Vagina (tissue), 2 donors: ENCODE results near the gene OXNAD1.

Experiments
- POLR2A ChIP-seq, 2 donors: fragments of 450-650 bp; IDR thresholded peaks; one replicate each; pipeline ENCODE4 v1.6.1; 2017; ENCODE audit warnings: antibody characterized with exemption in 2 of 2, mild to moderate bottlenecking in 2 of 2, moderate library complexity in 2 of 2
- POLR2AphosphoS5 ChIP-seq, 2 donors: sonication (generic); formaldehyde crosslinking; IDR thresholded peaks; one replicate each; pipeline ENCODE4 v1.9.0; 2017; ENCODE audit warnings: antibody characterized with exemption in 2 of 2, mild to moderate bottlenecking in 2 of 2, low read depth in 1 of 2; ENCODE audit not compliant: insufficient read depth in 1 of 2
- TF ChIP-seq, protein P1 (sequence below), 3 experiments: fragments of 450-650 bp in 2 of 3; fragments of 200-600 bp in 1 of 3; sonication (generic) in 1 of 3; IDR thresholded peaks; one replicate each; pipeline ENCODE4 v1.5.1; 2017 to 2019; ENCODE audit warnings: antibody characterized with exemption in 3 of 3, mild to moderate bottlenecking in 2 of 3, moderate library complexity in 2 of 3

DNA sequence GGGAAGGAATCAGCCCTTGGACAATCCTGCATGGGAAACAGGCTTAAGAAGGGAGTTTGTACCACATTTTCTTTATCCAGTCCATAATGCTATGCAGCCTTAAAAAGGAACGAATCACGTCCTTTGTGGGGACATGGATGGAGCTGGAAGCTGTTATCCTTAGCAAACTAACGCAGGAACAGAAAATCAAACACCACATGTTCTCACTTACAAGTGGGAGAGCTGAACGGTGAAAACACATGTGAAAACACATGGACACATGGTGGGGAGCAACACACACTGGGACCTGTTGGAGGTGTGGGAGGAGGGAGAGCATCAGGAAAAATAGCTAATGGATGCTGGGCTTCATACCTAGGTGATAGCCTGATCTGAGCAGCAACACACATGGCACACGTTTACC, 70.3 kb downstream of the OXNAD1 start:
- TF ChIP-seq, protein P1, sequence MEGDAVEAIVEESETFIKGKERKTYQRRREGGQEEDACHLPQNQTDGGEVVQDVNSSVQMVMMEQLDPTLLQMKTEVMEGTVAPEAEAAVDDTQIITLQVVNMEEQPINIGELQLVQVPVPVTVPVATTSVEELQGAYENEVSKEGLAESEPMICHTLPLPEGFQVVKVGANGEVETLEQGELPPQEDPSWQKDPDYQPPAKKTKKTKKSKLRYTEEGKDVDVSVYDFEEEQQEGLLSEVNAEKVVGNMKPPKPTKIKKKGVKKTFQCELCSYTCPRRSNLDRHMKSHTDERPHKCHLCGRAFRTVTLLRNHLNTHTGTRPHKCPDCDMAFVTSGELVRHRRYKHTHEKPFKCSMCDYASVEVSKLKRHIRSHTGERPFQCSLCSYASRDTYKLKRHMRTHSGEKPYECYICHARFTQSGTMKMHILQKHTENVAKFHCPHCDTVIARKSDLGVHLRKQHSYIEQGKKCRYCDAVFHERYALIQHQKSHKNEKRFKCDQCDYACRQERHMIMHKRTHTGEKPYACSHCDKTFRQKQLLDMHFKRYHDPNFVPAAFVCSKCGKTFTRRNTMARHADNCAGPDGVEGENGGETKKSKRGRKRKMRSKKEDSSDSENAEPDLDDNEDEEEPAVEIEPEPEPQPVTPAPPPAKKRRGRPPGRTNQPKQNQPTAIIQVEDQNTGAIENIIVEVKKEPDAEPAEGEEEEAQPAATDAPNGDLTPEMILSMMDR (IDR thresholded peaks at IDR 0.05), result no peak
- TF ChIP-seq POLR2A (IDR thresholded peaks at IDR 0.05) (no peak), POLR2AphosphoS5 (IDR thresholded peaks at IDR 0.05; ENCODE audit: insufficient read depth in 1 of 2, low read depth in 1 of 2) (no peak)
